GM21576 (cell line): Measurements from ENCODE around the gene SUDS3.
"Not testable (repeated sequence)": the region's sequence is repeated elsewhere in the genome, so short reads cannot be mapped to it uniquely, and the experiment has no call there.

Experiments
- ATAC-seq: cut with Tn5 transposase; IDR thresholded peaks from one replicate; pipeline ENCODE4 v1.9.1; 2021; ENCODE audit warnings: mild to moderate bottlenecking, moderate library complexity; ENCODE audit not compliant: unreplicated experiment

Gene SUDS3

DNA sequence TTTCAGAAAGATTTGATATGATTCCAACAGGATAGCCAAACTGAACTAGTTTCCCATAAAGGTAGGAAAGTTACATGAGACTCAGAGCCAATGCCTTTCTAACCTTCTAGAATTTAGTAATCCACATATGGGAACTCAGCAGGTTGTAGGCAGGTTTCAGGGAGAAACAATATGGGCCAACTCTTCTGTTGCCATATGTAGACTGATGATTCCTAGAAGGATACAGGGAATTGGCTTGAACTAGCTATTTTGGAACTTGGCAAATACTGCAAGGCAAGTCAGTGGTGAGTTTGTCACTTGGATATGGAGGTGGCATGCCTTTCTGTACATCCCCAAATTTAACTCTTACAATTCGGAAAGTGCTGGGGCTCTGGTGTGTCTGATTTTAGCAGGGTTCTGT, 15.5 kb downstream of the SUDS3 start:
- ATAC-seq, result no peak

DNA sequence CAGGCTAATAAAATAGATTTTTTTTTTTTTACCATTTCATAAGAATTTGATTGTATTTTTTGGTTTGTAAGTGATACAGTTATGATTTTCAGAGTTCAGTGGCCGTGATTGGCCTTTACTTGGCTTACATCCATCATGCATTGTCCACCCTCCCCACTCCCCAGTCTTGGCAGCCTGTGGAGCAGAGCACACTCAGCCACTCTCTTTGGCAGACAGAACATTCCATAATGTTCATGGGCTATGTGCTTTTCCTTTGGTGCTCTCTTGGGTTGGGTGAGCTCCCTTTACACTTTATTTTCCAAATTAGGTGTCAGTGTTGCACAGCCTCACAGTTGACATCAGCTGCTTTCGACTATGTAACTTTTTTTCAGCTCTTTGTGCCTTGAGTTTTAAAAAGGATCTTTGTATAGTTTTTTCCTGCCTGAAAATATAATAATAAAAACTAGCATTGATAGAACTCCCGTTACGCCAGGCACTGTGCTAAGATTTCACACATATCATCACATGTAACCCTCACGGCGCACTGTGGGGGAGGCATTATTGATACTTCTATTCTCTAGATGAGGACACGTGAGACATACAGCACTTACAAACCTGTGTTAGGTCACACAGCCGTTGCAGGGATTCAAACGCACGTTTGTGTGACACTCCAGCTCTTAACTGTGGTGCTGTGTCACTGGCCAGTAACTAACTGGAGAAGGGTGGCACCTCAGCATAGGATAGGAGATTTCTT, 21.5 kb downstream of the SUDS3 start:
- no peak for ATAC-seq

DNA sequence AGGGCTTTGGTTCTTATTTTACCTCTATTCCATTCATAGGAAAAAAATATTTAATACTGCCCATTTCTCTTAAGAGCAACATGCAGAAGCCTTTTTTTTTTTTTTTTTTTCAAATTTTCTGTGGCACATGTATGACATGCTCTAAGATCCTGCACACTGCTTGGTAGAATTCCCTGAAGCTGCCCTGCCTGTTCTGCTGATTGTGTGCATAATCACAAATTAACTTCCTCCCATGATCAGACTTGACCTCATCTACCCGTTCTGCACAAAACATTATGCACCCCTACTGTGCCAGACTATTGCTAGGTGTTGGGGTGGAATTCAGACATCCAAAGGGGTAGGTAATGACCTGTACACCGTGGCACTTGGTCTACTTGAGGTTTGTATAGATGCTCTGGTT, 22.2 kb downstream of the SUDS3 start:
- no peak for ATAC-seq

DNA sequence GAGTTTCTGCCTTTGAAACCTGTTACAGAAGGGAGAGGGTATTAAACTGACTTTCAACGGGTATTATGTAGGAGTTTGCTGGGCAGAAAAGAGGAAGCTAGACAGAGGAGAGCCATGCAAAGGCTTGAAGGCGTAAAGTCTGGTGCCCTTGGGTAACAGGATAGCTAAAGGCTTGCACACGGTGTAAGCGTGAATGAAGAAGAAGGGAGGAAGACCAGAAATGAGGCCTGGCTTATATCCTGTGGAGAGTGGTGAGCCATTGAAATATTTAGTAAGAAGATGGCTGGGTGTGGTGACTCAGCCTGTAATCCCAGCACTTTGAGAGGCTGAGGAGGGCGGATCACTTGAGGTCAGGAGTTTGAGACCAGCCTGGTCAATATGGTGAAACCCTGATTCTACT, 22.6 kb downstream of the SUDS3 start:
- no peak for ATAC-seq

DNA sequence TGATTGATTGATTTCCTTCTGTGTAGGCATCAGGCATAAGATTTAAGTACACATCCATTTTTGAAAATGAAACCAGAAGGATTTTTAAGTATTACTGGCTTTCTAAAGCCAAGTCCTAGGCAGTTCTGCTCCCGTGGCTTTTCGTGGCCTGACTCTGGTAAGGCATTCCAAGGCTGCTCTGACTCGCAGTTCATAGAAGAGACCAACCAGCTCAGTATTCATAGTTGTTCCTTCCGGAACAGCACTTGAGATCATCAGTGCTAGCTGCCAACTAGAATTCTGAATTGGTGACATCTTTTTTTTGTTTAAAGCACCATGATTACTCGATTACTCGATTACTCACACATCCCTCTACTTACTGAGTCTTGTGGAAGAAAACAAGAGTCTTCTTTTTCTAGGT, 25.9 kb downstream of the SUDS3 start:
- ATAC-seq, result no peak

DNA sequence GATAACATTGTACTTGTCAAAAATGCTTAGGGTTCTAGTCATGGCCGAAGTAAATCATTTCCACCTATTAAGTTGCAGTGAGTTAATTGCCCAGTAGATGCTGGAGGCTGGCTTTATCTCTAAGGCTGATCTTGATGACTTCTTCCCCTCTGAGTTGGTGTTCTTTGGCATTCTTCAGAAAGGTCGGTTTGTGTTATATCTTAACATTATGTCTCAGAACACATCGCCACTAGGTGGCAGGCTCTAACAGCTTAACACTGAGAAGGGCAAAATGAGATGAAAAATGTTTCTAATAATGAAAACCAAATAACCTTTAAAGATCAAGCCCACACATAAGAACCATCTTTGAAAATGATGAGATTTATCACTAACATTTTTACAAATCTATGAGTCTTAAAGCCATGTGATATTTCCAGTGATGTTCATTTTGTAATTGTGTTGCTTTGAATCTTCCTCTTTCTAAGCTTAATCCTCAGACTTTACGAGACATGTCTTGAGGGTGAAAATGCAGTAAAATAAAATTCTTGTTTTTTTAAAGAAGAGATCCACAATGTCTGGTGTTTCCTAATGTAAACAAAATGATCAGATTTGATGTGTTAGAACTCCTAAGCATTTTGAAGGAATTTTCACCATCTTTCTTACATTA, 28.6 kb downstream of the SUDS3 start:
- ATAC-seq, result no peak

DNA sequence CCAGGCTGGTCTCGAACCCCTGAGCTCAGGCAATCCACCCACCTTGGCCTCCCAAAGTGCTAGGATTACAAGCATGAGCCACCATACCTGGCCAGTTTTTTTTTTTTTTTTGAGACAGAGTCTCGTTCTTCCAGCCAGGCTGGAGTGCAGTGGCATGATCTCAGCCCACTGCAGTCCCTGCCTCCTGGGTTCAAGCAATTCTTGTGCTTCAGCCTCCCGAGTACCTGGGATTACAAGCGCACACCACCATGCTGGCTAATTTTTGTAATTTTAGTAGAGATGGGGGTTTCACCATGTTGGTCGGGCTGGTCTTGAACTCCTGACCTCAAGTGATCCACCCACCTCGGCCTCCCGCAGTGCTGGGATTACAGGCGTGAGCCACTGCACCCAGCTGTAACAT, 31.9 kb downstream of the SUDS3 start:
- not testable (repeated sequence) for ATAC-seq

DNA sequence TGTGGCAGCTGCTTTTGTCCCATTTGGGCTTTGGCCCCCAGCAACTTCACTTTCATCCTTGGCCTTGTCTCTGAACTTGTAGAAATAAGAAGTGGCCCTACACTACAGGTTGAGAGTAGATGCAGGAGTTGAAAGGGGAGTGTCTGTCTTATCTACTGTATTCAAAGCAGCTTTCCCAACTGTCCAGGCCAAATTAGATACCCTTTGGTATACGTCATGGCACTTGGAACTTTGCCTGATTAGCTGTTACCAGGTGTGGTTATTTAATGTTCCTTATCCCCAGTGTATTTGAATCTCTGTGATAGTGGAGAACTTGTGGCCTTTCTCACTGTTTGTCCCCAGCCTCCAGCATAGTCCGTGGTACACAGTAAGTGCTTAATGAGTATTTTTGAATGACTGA, 33.5 kb downstream of the SUDS3 start:
- ATAC-seq, result no peak

DNA sequence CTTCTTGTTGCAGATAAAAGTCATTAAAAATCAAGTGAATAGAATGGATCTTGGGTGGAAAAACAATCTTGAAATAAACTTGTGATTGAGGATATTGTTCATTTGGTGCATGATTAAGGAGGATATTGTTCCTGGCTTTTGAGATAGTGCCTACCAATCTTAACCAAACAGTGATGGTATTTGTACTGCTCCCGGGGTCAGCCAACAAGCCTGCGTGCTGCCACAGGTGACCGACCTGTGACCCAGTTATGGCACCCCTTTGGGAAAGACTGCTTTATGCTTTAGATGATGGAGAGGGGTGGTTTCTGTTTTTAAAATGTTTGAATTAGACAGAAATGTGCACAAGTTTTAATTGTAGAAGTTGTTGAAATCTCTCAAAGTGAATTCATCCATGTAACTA, 41.6 kb downstream of the SUDS3 start:
- no peak for ATAC-seq

DNA sequence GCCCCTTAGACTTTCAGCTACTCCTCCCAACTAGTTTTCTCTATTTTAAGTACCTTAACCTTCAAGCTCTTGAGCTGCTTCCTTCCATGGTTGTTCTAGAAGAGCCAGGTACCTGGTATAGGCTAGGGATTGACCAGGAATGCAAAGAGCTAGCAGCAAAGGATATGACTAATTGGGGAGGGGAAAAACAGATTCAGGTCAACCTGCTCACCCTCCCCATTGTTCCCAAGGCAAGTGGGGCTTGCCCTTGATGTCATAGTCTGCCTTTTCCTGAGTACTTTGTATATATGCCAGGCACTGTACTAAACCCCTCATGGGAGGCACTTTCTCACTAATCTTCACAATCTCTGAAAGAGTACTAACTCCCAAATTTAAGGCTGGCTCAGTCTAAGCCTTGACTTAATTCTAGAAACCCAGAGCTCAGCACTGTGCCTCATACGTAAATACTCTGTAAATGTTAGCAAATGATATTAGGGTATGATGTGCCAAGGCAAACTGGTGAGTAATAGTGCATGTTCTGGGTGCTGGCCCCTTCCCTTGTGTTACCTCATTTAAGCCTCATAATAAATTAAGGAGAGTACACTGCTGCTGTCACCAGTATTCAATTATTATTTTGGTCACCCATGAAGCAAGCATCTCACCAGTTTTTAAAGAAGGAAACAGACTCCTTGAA, 42.2 kb downstream of the SUDS3 start:
- ATAC-seq, result no peak

DNA sequence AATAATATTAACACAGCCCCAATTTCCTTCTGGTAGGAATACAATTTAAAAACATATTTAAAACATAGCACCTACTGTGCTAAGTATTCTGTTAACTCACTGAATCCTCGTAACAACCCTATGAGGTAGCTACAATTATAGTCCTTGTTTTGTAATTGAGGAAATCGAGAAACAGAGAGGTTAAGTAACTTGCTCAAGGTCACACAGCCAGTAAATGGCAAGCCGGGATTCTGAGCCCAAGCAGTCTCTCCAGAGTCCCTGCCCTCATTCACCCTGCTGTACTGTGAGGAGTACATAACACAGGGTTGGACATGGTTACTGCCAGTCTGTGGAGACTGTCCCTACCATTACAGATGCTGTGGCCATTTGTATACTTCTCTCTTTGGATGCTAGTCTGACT, 44.3 kb downstream of the SUDS3 start:
- no peak for ATAC-seq

DNA sequence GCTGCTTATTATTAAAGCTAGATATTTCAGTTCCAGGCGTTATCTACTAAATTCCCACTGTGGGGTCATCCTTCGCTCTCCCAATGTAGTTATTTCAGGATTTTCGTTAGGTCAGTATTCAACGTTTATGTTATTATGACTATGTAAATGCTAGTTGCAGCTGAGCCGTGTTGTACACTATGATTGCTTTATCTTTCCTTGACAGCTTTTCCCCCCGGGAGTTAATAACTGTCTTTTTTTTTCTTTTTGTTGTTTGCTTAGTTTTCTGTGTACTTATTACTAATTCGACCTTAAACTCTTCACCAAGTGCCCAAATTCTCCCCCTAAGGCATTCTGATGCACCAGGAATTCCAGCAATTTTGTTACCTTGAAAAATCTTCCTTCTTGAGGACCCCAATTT, 48.5 kb downstream of the SUDS3 start:
- ATAC-seq, result no peak

DNA sequence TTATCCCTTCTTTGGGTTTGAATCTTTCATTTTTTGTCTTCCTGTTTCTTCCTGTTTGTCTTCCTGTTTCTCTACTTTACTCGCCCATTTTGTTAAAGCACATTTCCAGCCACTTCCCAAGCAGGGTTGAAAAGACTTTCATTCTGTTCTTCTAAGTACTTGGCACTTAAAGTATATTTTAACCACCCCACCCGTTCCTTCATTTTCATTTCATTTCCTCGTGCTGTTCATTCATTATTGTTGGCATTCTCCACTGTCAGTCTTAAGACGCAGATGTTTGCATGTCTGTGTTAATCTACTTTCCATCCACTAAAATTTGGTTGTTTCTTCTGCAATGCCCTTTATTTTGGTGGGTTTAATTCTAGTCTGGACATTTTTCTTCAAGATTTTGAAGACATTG, 49.0 kb downstream of the SUDS3 start:
- no peak for ATAC-seq

DNA sequence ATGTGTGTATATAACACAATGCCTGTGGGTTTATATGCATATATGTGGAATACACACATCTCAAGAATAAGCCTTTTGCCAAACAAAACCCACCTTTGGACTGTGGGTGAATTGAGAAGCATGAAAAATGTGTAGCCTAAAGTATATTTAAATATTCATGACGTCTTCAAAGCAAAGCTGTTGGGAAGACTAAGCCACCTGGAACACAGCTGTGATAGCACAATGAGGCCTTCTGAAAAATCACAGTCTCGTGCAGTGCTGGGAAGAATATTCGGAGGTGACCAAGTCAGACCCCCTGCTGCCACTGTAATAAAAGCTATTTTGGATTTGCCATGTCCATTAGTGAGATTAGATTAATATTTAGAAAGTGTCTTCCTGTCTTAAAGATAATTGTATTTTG, 51.5 kb downstream of the SUDS3 start:
- ATAC-seq, result no peak

DNA sequence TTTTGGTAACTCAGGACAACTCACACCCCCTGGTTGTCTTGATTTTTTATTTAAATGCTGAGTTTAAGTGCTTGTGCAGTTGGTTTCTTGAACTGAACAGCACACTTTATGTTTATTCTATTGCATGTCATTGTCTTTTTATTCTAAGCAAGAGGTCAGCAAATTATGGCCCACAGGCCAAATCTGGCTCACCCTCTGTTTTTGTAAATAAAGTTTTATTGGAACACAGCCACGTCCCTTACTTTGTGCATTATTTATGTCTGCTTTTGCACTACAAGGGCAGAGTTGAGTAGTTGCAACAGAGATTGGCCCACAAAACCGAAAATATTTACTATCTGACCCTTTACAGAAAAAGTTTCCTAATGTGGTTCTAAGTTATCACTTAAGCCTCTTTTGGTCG, 52.3 kb downstream of the SUDS3 start:
- no peak for ATAC-seq

DNA sequence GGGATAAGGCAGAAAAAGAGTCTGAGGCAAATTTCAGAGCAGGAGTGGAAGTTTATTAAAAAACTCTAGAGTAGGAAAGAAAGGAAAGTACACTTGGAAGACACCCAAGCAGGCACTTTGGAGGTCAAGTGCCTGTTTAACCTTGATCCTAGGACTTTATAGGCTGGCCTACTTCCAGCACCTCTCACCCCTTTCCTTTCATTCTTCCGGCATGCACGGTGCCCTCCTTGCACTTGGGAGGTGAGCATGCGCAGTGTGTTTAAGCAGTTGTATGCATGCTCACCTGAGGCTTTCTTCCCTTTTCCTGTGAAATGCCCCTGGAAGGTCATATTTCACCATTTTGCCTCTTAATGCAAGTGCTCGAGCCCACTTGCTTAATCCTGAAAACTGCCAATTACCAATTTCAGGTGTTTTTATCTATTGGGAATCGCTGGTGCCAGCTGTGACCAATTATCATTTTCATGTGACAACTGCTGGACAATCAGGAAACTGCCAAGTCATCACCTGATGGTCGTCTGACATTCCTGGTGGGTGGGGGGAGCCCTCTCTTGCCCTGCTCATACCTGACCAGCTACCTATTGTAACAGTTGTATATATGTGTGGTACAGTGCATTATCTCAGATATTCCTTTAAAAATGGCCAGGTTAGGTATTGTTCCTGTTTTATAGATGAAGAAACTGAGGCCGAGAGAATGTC, 53.5 kb downstream of the SUDS3 start:
- ATAC-seq, result no peak

DNA sequence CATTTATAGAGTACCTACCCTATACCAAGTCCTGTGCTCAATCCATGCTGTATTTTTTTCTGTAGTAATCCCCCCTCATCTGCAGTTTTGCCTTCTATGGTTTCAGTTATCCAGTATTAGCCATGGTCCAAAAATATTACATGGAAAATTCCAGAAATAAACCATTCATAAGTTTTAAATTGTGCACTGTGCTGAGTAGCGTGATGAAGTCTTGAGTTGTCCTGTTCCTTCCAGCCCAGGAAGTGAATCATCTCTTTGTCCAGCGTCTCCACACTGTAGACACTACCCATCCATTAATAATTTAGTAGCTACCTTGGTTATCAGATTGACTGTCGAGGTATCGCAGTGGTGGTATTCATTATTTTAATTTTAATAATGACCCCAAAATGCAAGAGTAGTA, 54.2 kb downstream of the SUDS3 start:
- ATAC-seq, result no peak

DNA sequence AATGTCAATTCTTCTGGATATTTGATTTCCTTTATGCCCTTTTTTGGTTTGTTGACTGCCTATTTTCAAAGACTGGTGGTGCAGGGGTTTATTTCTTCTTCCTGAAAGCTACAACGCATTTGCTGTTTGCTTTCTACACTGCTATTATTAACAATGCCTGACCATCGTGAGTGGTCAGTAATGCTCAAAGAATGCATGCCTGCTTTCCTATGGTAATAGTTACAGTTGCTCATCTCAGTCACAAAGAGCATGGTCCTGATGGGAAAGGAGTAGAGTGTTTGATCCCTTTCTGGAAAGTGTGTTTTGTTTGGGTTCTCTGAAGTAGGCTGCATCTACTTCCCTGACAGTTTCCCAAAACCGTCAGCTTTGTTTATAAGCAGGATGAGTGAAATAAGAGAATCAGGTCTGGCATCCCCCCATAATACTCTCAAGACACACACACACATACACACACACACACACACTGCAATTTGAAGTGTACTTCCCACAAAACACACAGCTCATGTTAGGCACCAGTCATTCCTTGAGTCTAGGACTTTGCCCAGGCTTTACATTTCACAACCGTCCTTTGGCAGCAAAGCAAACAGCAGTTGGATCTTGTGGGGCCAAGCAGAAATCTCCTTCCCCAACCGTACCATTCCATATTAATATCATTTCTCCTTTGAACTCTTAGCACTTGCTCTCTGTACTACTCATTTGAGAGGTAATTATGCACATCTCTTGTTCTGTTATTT, 56.6 kb downstream of the SUDS3 start:
- no peak for ATAC-seq

DNA sequence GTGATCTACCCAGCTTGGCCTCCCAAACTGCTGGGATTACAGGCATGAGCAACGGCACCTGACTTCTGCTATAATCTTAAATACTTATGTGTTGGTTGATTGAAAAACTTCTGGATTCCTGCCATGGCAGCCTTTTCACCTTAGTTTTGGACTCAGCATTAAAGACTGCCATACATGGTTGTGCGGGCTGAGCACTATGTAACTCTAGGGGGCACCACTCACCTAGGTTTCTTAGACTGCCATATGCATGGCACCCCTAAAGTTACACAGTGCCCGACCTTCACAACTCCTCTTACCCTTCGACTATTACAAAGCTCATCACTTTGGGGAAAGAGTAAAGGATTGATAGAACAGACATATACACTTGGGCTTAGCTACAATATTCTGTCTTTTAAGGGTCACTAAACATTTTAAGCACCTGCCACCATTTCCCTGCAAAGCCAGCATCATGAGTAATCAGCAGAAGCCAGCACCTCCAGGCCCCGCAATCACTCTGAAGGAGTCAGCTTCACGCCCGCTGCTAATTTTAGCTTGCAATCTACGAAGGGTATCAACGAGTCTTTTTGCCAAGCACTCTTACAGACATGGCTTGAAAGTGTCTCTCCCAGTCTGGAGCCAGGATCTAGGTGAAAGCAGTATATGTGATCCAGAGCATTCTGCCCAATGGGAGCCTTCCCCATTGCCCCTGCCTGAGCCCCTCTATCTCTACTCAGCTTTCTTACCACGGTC, 59.8 kb downstream of the SUDS3 start:
- ATAC-seq, result no peak

DNA sequence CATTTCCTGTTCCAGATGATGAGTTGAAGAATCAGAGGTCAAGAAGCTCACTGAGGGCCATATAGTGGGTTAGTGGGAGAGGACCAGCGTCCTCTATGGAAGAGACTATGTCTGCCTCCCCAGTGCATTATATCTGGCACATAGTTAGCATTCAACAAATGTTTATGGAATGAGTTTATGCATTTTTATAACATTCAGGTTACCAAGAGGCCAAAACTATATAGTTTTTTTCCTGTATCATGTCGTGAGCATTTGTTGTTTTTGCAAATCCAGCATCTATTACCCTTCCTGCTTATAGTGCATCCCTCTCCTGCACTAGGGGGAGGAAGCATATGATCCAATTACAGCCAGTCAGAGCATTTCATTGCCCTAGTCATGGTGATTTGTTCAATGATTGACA, 60.6 kb downstream of the SUDS3 start:
- no peak for ATAC-seq
